Adipose tissue (tissue), 3 donors: ENCODE results near the gene FBXO44. TPM values are rescaled to one million over a fixed set of nuclear protein-coding genes. Genes with fewer than 3 reads are reported as not detected.

Experiments used
- H3K27ac ChIP-seq: one replicate; pipeline ENCODE4 v1.5.1; 2013; ENCODE audit warnings: low read depth, low read length
- WGBS, 3 donors: extraction: QIAGEN DNeasy Blood & Tissue Kit; methylation state at CpG; one replicate each; pipeline ENCODE4 v1.1.7; 2013; 5-methylcytosine and 5-hydroxymethylcytosine counted together
- polyA plus RNA-seq, 3 donors: library from polyadenylated mRNA; stranded (reverse); fragments of 200-250 nt; gene quantifications; one replicate each; pipeline ENCODE4 v1.2.3, GENCODE V29; 2013
- donor health status: healthy with polysubstance abuse.
- donor health status: Bipolar disorder and iron deficiency.
- donor health status: healthy.

The FBXO44 gene
- polyA plus RNA-seq, 3 donors, result 7.3 to 17.6 (median 8.1) TPM

- H3K27ac ChIP-seq, result no peak overlapping the region
- 80 to 88% (median 82%) methylated on average over 11 of the region's 11 CpGs for WGBS, 3 donors
Measured at GRCh38 chr1:11652203-11652780, 2.4 kb upstream of the FBXO44 start.

GRCh38 chr1:11653101-11653860 is 1.4 kb upstream of the FBXO44 start:
- 46 to 75% (median 72%) methylated on average over 17 of the region's 17 CpGs for WGBS, 3 donors
- no peak overlapping the region for H3K27ac ChIP-seq

- H3K27ac ChIP-seq, result no peak overlapping the region
- WGBS, 3 donors, result 32 to 78% (median 77%) methylated on average over 7 of the region's 7 CpGs
Measured at GRCh38 chr1:11653861-11654136, 878 bp upstream of the FBXO44 start.

- 12 to 14% (median 13%) methylated on average over 26 to 45 of the region's 45 CpGs for WGBS, 3 donors
- no peak overlapping the region for H3K27ac ChIP-seq
Measured at GRCh38 chr1:11654939-11655808, 497 bp downstream of the FBXO44 start.

- WGBS, 3 donors, result 68 to 82% (median 74%) methylated on average over 6 of the region's 6 CpGs
- H3K27ac ChIP-seq, result no peak overlapping the region
Measured at GRCh38 chr1:11657654-11658053, 3.0 kb downstream of the FBXO44 start.

GRCh38 chr1:11658542-11658941 is 3.9 kb downstream of the FBXO44 start:
- WGBS, 3 donors, result 83 to 88% (median 88%) methylated on average over 21 to 23 of the region's 23 CpGs
- H3K27ac ChIP-seq, result no peak overlapping the region

- H3K27ac ChIP-seq, result no peak overlapping the region
- whole genome bisulfite sequencing, 3 donors, result 86 to 90% (median 89%) methylated on average over 4 of the region's 4 CpGs
Measured at GRCh38 chr1:11659748-11660147, 5.1 kb downstream of the FBXO44 start.

GRCh38 chr1:11661103-11661502 is 6.4 kb downstream of the FBXO44 start:
- WGBS, 3 donors, result 92 to 94% (median 93%) methylated on average over 17 of the region's 17 CpGs

GRCh38 chr1:11664336-11665065 is 9.8 kb downstream of the FBXO44 start:
- H3K27ac ChIP-seq, result no peak overlapping the region
- WGBS, 3 donors, result 0 to 1% (median 1%) methylated on average over 58 to 66 of the region's 66 CpGs

More at GRCh38 chr1:11661103-11661502, 6.4 kb downstream of the FBXO44 start:
- H3K27ac ChIP-seq, result no peak overlapping the region

GRCh38 chr1:11668516-11668915 is 13.8 kb downstream of the FBXO44 start:
- 86 to 90% (median 88%) methylated on average over 14 of the region's 14 CpGs for WGBS, 3 donors

GRCh38 chr1:11670747-11671146 is 16.1 kb downstream of the FBXO44 start:
- 68 to 80% (median 74%) methylated on average over 6 of the region's 6 CpGs for WGBS, 3 donors
- no peak overlapping the region for H3K27ac ChIP-seq

More at GRCh38 chr1:11668516-11668915, 13.8 kb downstream of the FBXO44 start:
- H3K27ac ChIP-seq, result no peak overlapping the region

- WGBS, 3 donors, result 75 to 88% (median 83%) methylated on average over 6 of the region's 6 CpGs
- H3K27ac ChIP-seq, result no peak overlapping the region
Measured at GRCh38 chr1:11671205-11671543, 16.5 kb downstream of the FBXO44 start.

- H3K27ac ChIP-seq, result no peak overlapping the region
- 78 to 93% (median 92%) methylated on average over 14 of the region's 14 CpGs for WGBS, 3 donors
Measured at GRCh38 chr1:11671544-11672286, 17.0 kb downstream of the FBXO44 start.

- 92 to 96% (median 95%) methylated on average over 13 to 14 of the region's 14 CpGs for WGBS, 3 donors
Measured at GRCh38 chr1:11673089-11673769, 18.6 kb downstream of the FBXO44 start.

GRCh38 chr1:11674488-11674887 is 19.8 kb downstream of the FBXO44 start:
- H3K27ac ChIP-seq, result no peak overlapping the region
- WGBS, 3 donors, result 95 to 97% (median 97%) methylated on average over 14 of the region's 14 CpGs

More at GRCh38 chr1:11673089-11673769, 18.6 kb downstream of the FBXO44 start:
- H3K27ac ChIP-seq, result no peak overlapping the region

GRCh38 chr1:11675325-11675724 is 20.6 kb downstream of the FBXO44 start:
- 94 to 97% (median 97%) methylated on average over 10 of the region's 10 CpGs for WGBS, 3 donors

GRCh38 chr1:11676386-11677103 is 21.9 kb downstream of the FBXO44 start:
- WGBS, 3 donors, result 81 to 86% (median 83%) methylated on average over 10 of the region's 10 CpGs
- no peak overlapping the region for H3K27ac ChIP-seq

More at GRCh38 chr1:11675325-11675724, 20.6 kb downstream of the FBXO44 start:
- H3K27ac ChIP-seq, result no peak overlapping the region
